HEK293 (cell line): ENCODE results near the gene RANBP10.

Experiments
- CTCF ChIA-PET: fragments of 350-600 bp; formaldehyde crosslinking; extraction: SDS; loops from one replicate; lab custom pipeline; 2021; ENCODE audit warnings: antibody characterized with exemption; lab: Yijun Ruan, JAX
- POLR2A ChIA-PET: fragments of 300-600 bp; formaldehyde crosslinking; extraction: SDS; loops from one replicate; lab custom pipeline; 2020; ENCODE audit warnings: antibody characterized with exemption, inconsistent platforms; lab: Yijun Ruan, JAX
- H3K27ac ChIP-seq: fragments of 200-500 bp; sonication (Bioruptor generic); 2 replicates; pipeline ENCODE4 v1.5.1; 2014; ENCODE audit warnings: low read depth, low read length, control low read depth, inconsistent platforms; ENCODE audit errors: extremely low read depth
- H3K36me3 ChIP-seq, 2 experiments: fragments of 200-500 bp in 1 of 2; sonication (Bioruptor generic) in 1 of 2; 1 replicate in 1 of 2; 2 replicates in 1 of 2; pipeline ENCODE4 v1.5.1; 2014 to 2017; ENCODE audit warnings: inconsistent platforms in 2 of 2, low read length in 2 of 2; ENCODE audit not compliant: control insufficient read depth in 2 of 2, insufficient read depth in 1 of 2
- H3K4me1 ChIP-seq: fragments of 200-500 bp; sonication (Bioruptor generic); 2 replicates; pipeline ENCODE4 v1.5.1; 2014; ENCODE audit warnings: mild to moderate bottlenecking, low read length, inconsistent platforms; ENCODE audit not compliant: control insufficient read depth, insufficient read depth
- H3K4me3 ChIP-seq: 2 replicates; pipeline ENCODE4 v1.5.1; 2011; ENCODE audit warnings: low read depth, mild to moderate bottlenecking, control low read depth, low read length, moderate library complexity
- H3K9me3 ChIP-seq: fragments of 200-500 bp; sonication (Bioruptor generic); 2 replicates; pipeline ENCODE4 v1.5.1; 2014; ENCODE audit warnings: low read depth, low read length, inconsistent platforms; ENCODE audit not compliant: control insufficient read depth, insufficient read depth
- BCL11A ChIP-seq: fragments of 450-650 bp; formaldehyde crosslinking; IDR thresholded peaks from 2 replicates; pipeline ENCODE4 v1.5.1; 2016; ENCODE audit warnings: low read depth, missing biosample characterization, missing genetic modification characterization
- GLIS2 ChIP-seq: fragments of 450-650 bp; formaldehyde crosslinking; IDR thresholded peaks from 2 replicates; pipeline ENCODE4 v1.5.1; 2016; ENCODE audit warnings: missing biosample characterization, missing genetic modification characterization
- OVOL3 ChIP-seq: fragments of 450-650 bp; formaldehyde crosslinking; IDR thresholded peaks from 2 replicates; pipeline ENCODE4 v1.5.1; 2016; ENCODE audit warnings: missing biosample characterization, missing genetic modification characterization
- PRDM1 ChIP-seq: fragments of 450-650 bp; formaldehyde crosslinking; IDR thresholded peaks from 2 replicates; pipeline ENCODE4; 2016; ENCODE audit warnings: missing biosample characterization, missing genetic modification characterization
- PRDM10 ChIP-seq: fragments of 450-650 bp; formaldehyde crosslinking; IDR thresholded peaks from 2 replicates; pipeline ENCODE4 v1.5.1; 2016; ENCODE audit warnings: missing biosample characterization, missing genetic modification characterization
- ZBTB17 ChIP-seq: fragments of 450-650 bp; formaldehyde crosslinking; IDR thresholded peaks from 2 replicates; pipeline ENCODE4 v1.5.1; 2016; ENCODE audit warnings: missing biosample characterization, missing genetic modification characterization
- ZBTB21 ChIP-seq: fragments of 450-650 bp; formaldehyde crosslinking; IDR thresholded peaks from 2 replicates; pipeline ENCODE4 v1.5.1; 2017; ENCODE audit warnings: missing biosample characterization, missing genetic modification characterization
- ZBTB48 ChIP-seq: fragments of 450-650 bp; formaldehyde crosslinking; IDR thresholded peaks from 2 replicates; pipeline ENCODE4 v1.5.1; 2016; ENCODE audit warnings: missing biosample characterization, missing genetic modification characterization
- ZIC2 ChIP-seq: fragments of 450-650 bp; formaldehyde crosslinking; IDR thresholded peaks from 2 replicates; pipeline ENCODE4 v1.5.1; 2016; ENCODE audit warnings: missing biosample characterization, missing genetic modification characterization
- ZNF174 ChIP-seq: fragments of 450-650 bp; formaldehyde crosslinking; IDR thresholded peaks from 2 replicates; pipeline ENCODE4 v1.5.0; 2017; ENCODE audit warnings: missing biosample characterization, mild to moderate bottlenecking, missing genetic modification characterization
- ZNF274 ChIP-seq, 2 experiments: fragments of 200-500 bp in 1 of 2; fragments of 450-650 bp in 1 of 2; sonication (Bioruptor generic) in 1 of 2; formaldehyde crosslinking in 1 of 2; IDR thresholded peaks; 2 replicates each; pipeline versions ENCODE4 v1.5.1 to v1.6.1; 2014 to 2016; ENCODE audit warnings: borderline replicate concordance in 1 of 2, inconsistent platforms in 1 of 2, low read length in 1 of 2, missing biosample characterization in 1 of 2, missing genetic modification characterization in 1 of 2
- ZNF280C ChIP-seq: fragments of 450-650 bp; formaldehyde crosslinking; IDR thresholded peaks from 2 replicates; pipeline ENCODE4 v1.5.1; 2016; ENCODE audit warnings: missing biosample characterization, missing genetic modification characterization
- ZNF341 ChIP-seq: fragments of 450-650 bp; formaldehyde crosslinking; IDR thresholded peaks from 2 replicates; pipeline ENCODE4; 2016; ENCODE audit warnings: low read depth, missing biosample characterization, missing genetic modification characterization
- ZNF426 ChIP-seq: fragments of 450-650 bp; formaldehyde crosslinking; IDR thresholded peaks from 2 replicates; pipeline ENCODE4 v1.5.1; 2017; ENCODE audit warnings: missing biosample characterization, missing genetic modification characterization, mild to moderate bottlenecking, inconsistent platforms, moderate library complexity
- ZNF544 ChIP-seq: fragments of 450-650 bp; formaldehyde crosslinking; IDR thresholded peaks from 2 replicates; pipeline ENCODE4 v1.5.0; 2017; ENCODE audit warnings: missing biosample characterization, missing genetic modification characterization
- ZNF596 ChIP-seq: fragments of 450-650 bp; IDR thresholded peaks from 2 replicates; pipeline ENCODE4 v1.5.0; 2018; ENCODE audit warnings: missing biosample characterization, mild to moderate bottlenecking, missing genetic modification characterization, moderate library complexity
- ZNF623 ChIP-seq: fragments of 450-650 bp; formaldehyde crosslinking; IDR thresholded peaks from 2 replicates; pipeline ENCODE4 v1.5.1; 2016; ENCODE audit warnings: missing biosample characterization, missing genetic modification characterization
- ZNF658 ChIP-seq: fragments of 450-650 bp; formaldehyde crosslinking; IDR thresholded peaks from 2 replicates; pipeline ENCODE4; 2016; ENCODE audit warnings: missing biosample characterization, missing genetic modification characterization
- ZNF660 ChIP-seq: fragments of 450-650 bp; IDR thresholded peaks from 2 replicates; pipeline ENCODE4 v1.5.1; 2018; ENCODE audit warnings: missing biosample characterization, mild to moderate bottlenecking, missing genetic modification characterization
- ZNF792 ChIP-seq: fragments of 450-650 bp; formaldehyde crosslinking; IDR thresholded peaks from 2 replicates; pipeline ENCODE4 v1.5.1; 2016; ENCODE audit warnings: missing biosample characterization, missing genetic modification characterization

RANBP10 gene

DNA sequence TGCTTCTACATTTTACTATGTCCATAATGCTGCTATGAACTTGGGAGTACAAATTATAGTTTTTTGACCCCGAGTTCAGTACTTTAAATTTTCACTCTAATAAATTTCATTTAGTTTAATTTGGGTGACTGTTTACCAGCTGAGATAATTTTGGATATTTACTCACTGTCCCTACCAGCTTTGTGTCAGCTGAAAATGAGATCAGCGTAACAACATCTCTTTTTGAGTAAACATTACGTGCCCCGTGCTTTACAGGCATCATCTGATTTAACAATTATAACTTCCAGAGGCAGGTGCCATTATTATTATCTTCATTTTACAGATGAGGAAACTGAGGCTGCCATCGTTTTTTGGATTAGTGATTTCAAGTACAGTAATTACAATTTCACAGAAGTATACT, 102.2 kb downstream of the RANBP10 start:
- Histone ChIP-seq H3K4me3 (no peak overlapping the region), H3K4me1 (peaks cover 4% of the 10 kb centered on the region; the same call in 1 of the 2 replicates), H3K36me3 (no peaks in the 10 kb centered on the region; a peak in 1 of 3 replicates), H3K9me3 (no peaks in the 10 kb centered on the region), H3K27ac (no peak overlapping the region)
- POLR2A ChIA-PET: interaction anchor here (1.0 kb wide), 1 partner anchor 15 kb away, joined by 4 read pairs; the partner anchor contains the start of gene GFOD2
- CTCF ChIA-PET: interaction anchor here (0.6 to 0.7 kb wide), 2 partner anchors 12 to 23 kb away, joined by 3 to 4 read pairs; no protein-coding TSS in a partner anchor
- TF ChIP-seq ZIC2 (no peak), ZNF596 (no peak), ZNF280C (tag by site-specific recombination) (no peak), ZNF426 (tag by site-specific recombination) (no peak), PRDM1 (tag by site-specific recombination) (no peak), ZNF792 (tag by site-specific recombination) (no peak), GLIS2 (tag by site-specific recombination) (no peak), ZNF658 (tag by site-specific recombination) (no peak), OVOL3 (tag by site-specific recombination) (no peak)

- H3K27ac ChIP-seq: no peak overlapping the region
- H3K4me1 ChIP-seq: peaks cover 4% of the 10 kb centered on the region; the same call in 1 of the 2 replicates
- H3K36me3 ChIP-seq: no peaks in the 10 kb centered on the region; a peak in 1 of 3 replicates
- TF ChIP-seq ZBTB17 (tag by site-specific recombination) (0 out of 2 replicates have a peak, but pooled peaks have one; percentile 13), PRDM10 (tag by site-specific recombination) (no peak)
- TF ChIP-seq, all 188 proteins: peak for 1
- no peaks in the 10 kb centered on the region for H3K9me3 ChIP-seq
- no peak overlapping the region for H3K4me3 ChIP-seq
- ChIA-PET CTCF (no interaction called here), POLR2A (no interaction called here)
Measured at GRCh38 chr16:67703626-67704025, 102.7 kb downstream of the RANBP10 start.

DNA sequence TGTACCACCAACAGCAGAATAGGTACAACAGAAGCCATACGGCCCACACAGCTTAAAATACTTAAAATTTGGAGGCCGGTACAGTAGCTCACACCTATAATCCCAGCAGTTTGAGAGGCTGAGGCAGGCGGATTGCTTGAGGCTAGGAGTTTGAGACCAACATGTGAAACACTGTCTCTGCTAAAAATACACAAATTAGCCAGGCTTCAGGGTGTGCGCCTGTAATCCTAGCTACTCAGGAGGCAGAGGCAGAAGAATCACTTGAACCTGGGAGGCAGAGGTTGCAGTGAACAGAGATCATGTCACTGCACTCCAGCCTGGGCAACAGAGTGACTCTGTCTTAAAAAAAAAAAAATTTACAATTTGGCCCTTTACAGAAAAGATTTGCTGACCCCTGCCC, 104.2 kb downstream of the RANBP10 start:
- H3K36me3 ChIP-seq: peaks cover 0 to 5% of the 10 kb centered on the region in 2 experiments; a peak in 2 of 3 replicates
- POLR2A ChIA-PET: no interaction called here
- CTCF ChIA-PET: interaction anchor here (0.6 to 0.7 kb wide), 2 partner anchors 38 to 463 kb away, joined by 4 to 5 read pairs; no protein-coding TSS in a partner anchor
- TF ChIP-seq BCL11A (tag by site-specific recombination) (no peak), ZBTB48 (tag by site-specific recombination) (no peak), ZNF341 (tag by site-specific recombination) (no peak), ZNF623 (no peak), ZNF274 (IDR thresholded peaks at IDR 0.05; ENCODE audit: low read length) (no peak), ZNF274 (tag by site-specific recombination; IDR thresholded peaks at IDR 0.05; ENCODE audit: borderline replicate concordance) (no peak), ZBTB21 (tag by site-specific recombination) (no peak), ZNF658 (tag by site-specific recombination) (no peak), ZNF660 (tag by site-specific recombination) (no peak), ZNF174 (no peak), ZNF544 (tag by site-specific recombination) (no peak)

More for the DNA sequence above, 104.2 kb downstream of the RANBP10 start:
- Histone ChIP-seq H3K4me1 (peaks cover 4% of the 10 kb centered on the region; the same call in 1 of the 2 replicates), H3K4me3 (no peak overlapping the region), H3K9me3 (no peaks in the 10 kb centered on the region), H3K27ac (no peak overlapping the region)
